HL-60 (cell line): ENCODE data around the gene SH2D3A.

Experiments
- DNase-seq, 2 experiments: peaks; one replicate each; pipeline ENCODE4 v3.0.0-alpha.2; 2010 to 2020; ENCODE audit warnings: low read depth in 1 of 2, low spot score in 1 of 2
- H3K27ac ChIP-seq: fragments of 250-450 bp; sonication (Bioruptor Pico); replicated peaks from 2 replicates; pipeline ENCODE4 v1.5.1; 2020; ENCODE audit warnings: mild to moderate bottlenecking, moderate library complexity
- H3K27me3 ChIP-seq: fragments of 250-450 bp; sonication (Bioruptor Pico); 2 replicates; pipeline ENCODE4 v1.5.1; 2021; ENCODE audit warnings: mild to moderate bottlenecking, moderate library complexity; ENCODE audit not compliant: insufficient read depth, poor library complexity, severe bottlenecking
- H3K4me3 ChIP-seq: replicated peaks from 2 replicates; pipeline ENCODE4 v1.5.1; 2011; ENCODE audit warnings: mild to moderate bottlenecking, control low read depth, low read length; ENCODE audit not compliant: insufficient read depth
- GABPA ChIP-seq: IDR thresholded peaks from 2 replicates; pipeline ENCODE4 v1.6.1; 2012; ENCODE audit warnings: low read depth
- POLR2AphosphoS5 ChIP-seq: IDR thresholded peaks from 2 replicates; pipeline ENCODE4 v1.6.1; 2012; ENCODE audit warnings: low read depth
- SPI1 ChIP-seq: IDR thresholded peaks from 2 replicates; pipeline ENCODE4 v1.6.1; 2012; ENCODE audit warnings: low read depth, mild to moderate bottlenecking, borderline replicate concordance
- TF ChIP-seq, protein P1 (sequence below): IDR thresholded peaks from one replicate; pipeline ENCODE4 v1.5.1; 2011; ENCODE audit warnings: low read length, control low read depth, inconsistent platforms; ENCODE audit not compliant: insufficient read depth
- TF ChIP-seq, protein P2 (sequence below): IDR thresholded peaks from 2 replicates; pipeline ENCODE4 v1.6.1; 2012; ENCODE audit warnings: low read depth; ENCODE audit not compliant: insufficient replicate concordance

SH2D3A gene

DNA sequence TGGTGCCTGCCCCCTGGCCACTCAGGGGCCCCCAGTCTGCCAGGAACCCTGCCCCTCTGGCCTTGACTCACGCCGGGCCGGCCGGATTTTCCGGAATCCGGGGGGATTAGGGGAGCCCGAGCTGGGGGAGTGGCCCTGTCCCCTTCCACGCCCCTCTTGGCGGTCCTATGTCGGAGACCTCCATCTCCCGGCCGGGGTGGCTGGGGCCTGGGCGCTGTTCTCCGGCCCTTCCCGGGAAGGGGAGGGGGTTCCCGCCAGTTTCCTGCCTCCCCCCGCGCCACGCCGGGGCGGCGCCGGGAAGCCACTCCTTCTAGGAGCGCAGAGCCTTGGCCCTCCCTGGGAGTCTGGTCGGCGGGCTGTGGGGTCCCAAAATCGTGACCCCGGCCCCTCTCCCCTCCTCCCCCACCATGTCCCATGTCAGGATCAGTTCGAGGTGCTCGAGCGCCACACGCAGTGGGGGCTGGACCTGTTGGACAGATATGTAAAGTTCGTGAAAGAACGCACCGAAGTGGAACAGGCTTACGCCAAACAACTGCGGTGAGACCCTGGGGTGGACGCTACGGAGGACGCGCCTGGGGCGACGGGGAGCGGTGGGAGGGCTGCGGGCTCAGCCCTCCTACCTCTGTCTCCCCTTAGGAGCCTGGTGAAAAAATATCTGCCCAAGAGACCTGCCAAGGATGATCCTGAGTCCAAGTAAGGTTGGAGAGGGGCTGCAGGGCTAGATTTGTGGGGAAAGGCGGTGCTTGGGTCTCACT lies 26.5 kb downstream of the SH2D3A start:
- no peak for TF ChIP-seq POLR2AphosphoS5
- Histone ChIP-seq H3K27me3 (no peaks in the 10 kb centered on the region), H3K4me3 (peak overlapping the region; percentile 56), H3K27ac (no peak overlapping the region)
- DNase-seq = no peak

DNA sequence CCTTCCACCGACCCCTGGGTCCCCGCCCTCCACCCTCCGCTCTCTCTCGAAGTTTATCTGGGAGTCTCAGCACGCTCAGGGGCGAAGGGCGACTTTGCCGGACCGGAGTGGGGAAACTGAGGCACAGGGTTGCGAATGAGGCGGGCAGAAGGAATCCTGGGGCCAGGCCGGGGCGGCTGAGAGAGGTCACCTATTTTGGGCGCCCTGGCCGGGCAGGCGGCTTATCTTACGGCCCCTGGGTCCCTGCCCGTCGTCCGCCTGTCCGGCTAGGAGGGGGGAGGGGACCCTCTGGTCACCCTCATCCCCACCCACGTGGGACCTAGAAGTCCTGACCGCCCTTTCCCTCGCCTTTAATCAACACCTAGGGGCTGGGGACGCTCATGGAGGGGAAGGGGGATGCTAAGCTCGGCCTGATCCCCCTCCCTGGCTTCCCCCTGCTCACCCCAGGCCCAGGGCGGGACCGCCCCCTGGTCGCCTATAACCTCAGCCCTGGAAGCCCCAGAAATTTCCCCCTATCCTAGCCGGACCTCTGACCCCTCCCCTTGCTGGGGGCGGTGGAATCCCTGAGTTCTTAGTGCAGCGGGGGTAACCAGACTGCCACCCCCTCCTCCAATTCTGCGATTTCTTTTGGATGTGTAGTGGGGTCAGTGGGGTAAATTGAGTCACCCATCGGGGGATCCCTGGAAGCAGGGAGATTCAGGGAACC lies 27.2 kb downstream of the SH2D3A start:
- H3K4me3 ChIP-seq = peak overlapping the region; percentile 56
- TF ChIP-seq GABPA (no peak), SPI1 (no peak), POLR2AphosphoS5 (no peak)
- TF ChIP-seq, protein P1, sequence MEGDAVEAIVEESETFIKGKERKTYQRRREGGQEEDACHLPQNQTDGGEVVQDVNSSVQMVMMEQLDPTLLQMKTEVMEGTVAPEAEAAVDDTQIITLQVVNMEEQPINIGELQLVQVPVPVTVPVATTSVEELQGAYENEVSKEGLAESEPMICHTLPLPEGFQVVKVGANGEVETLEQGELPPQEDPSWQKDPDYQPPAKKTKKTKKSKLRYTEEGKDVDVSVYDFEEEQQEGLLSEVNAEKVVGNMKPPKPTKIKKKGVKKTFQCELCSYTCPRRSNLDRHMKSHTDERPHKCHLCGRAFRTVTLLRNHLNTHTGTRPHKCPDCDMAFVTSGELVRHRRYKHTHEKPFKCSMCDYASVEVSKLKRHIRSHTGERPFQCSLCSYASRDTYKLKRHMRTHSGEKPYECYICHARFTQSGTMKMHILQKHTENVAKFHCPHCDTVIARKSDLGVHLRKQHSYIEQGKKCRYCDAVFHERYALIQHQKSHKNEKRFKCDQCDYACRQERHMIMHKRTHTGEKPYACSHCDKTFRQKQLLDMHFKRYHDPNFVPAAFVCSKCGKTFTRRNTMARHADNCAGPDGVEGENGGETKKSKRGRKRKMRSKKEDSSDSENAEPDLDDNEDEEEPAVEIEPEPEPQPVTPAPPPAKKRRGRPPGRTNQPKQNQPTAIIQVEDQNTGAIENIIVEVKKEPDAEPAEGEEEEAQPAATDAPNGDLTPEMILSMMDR = no peak
- TF ChIP-seq, protein P2, sequence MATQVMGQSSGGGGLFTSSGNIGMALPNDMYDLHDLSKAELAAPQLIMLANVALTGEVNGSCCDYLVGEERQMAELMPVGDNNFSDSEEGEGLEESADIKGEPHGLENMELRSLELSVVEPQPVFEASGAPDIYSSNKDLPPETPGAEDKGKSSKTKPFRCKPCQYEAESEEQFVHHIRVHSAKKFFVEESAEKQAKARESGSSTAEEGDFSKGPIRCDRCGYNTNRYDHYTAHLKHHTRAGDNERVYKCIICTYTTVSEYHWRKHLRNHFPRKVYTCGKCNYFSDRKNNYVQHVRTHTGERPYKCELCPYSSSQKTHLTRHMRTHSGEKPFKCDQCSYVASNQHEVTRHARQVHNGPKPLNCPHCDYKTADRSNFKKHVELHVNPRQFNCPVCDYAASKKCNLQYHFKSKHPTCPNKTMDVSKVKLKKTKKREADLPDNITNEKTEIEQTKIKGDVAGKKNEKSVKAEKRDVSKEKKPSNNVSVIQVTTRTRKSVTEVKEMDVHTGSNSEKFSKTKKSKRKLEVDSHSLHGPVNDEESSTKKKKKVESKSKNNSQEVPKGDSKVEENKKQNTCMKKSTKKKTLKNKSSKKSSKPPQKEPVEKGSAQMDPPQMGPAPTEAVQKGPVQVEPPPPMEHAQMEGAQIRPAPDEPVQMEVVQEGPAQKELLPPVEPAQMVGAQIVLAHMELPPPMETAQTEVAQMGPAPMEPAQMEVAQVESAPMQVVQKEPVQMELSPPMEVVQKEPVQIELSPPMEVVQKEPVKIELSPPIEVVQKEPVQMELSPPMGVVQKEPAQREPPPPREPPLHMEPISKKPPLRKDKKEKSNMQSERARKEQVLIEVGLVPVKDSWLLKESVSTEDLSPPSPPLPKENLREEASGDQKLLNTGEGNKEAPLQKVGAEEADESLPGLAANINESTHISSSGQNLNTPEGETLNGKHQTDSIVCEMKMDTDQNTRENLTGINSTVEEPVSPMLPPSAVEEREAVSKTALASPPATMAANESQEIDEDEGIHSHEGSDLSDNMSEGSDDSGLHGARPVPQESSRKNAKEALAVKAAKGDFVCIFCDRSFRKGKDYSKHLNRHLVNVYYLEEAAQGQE = no peak
- H3K27ac ChIP-seq = no peak overlapping the region
- no peaks in the 10 kb centered on the region for H3K27me3 ChIP-seq
- no peak for DNase-seq

DNA sequence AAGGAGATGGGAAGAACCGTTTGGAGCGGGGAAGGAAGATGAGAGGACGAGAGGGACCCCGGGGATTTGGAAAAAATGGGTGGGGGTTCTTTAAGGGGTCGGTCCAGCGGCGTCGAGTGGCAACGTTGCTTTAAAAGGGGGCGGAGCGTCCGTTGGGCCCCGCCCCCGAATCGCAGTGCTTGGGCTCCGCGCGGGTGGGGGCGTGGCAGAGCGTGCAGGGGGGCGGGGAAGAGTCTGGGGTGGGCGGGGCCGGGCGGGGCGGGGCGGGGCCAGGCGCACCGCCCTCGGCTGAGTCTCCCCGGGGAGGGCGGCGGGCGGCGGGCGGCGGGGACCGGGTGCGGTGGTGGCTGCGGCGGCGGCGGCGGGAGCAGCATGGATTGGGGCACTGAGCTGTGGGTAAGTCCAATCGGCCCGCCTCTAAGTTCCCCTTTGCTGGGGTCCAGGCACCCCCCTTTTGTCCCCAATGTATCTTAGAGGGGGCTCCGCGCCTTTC lies 27.8 kb downstream of the SH2D3A start, which contains the start of gene TRIP10:
Gene TRIP10, plus strand, starts transcription at position 291 of the 493 bp plus-strand sequence. Its CDS starts 82 bp downstream, at position 373.
- DNase-seq = peak in 1 of 2 experiments; percentile 58
- no peaks in the 10 kb centered on the region for H3K27me3 ChIP-seq
- TF ChIP-seq SPI1 (no peak), POLR2AphosphoS5 (no peak), GABPA (no peak)
- TF ChIP-seq, protein P2 = no peak
- TF ChIP-seq, protein P1 = no peak
- peak within 1 kb of the TSS; percentile 56 for H3K4me3 ChIP-seq
- no peak within 1 kb of the TSS; the same call in 1 of the 2 replicates for H3K27ac ChIP-seq

DNA sequence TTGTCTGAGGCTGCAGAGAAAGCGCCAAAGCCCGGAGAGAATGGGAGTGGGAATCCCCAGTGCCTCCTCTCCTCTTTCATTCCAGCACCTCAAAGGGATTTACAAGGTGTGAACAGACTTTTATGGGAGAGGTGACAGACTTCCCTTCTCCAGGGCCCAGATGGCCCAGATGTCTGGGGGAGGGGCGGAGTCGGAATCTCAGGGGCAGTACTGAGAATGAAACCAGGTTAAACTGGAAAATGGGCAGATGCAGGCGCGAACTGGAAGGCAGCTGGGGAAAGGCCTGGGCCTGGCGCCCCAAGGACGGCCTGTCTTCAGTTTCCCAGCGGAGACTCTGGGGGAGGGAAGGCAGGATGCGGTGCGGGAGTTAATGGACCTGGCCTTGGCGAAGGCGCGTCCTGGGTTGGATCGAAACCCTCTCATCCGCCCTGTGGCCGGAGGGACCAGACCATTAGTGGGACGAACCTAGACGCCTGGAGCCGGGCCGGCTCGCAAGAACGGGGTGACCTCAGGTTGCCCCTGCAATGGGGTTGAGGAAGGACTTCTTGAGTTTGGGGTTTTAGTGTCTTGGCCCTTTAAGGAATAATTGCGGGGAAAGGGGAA lies 28.3 kb downstream of the SH2D3A start:
- no peak for DNase-seq
- Histone ChIP-seq H3K4me3 (no peak overlapping the region), H3K27ac (no peak overlapping the region; the same call in 1 of the 2 replicates), H3K27me3 (no peaks in the 10 kb centered on the region)
- TF ChIP-seq POLR2AphosphoS5 (no peak), GABPA (no peak), SPI1 (no peak)
- TF ChIP-seq, protein P1 = no peak
- TF ChIP-seq, protein P2 = no peak
